ENCODE data around the gene SCNN1A.

The SCNN1A gene

DNA sequence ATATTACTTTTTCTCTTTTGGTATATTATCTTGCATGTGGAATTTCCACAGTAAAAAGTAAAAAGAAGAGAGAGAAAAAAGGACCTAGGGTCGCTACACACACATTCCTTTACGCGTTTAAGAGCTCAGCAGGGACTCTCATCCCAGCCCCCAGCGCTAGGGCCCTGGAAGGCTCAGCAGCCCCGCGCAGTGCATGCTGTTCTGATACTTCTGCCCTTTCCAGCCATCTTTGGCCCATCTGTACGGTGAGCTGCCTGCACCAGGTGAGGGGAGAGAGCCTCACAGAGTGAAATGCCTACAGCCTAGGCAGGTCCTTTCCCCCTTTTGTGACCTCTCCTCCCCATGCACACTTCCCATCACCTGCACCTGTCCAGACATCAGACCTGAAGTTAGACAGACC, 7.0 kb upstream of the SCNN1A start:
- ATAC-seq (ENCODE audit: low read depth) (no peak), DNase-seq (ENCODE audit: low spot score) (no peak)
- Histone ChIP-seq H3K4me1 (ENCODE audit: insufficient read depth, poor library complexity, severe bottlenecking) (peaks cover 29% of the 10 kb centered on the region), H3K4me3 (ENCODE audit: severe bottlenecking) (no peak overlapping the region), H3K36me3 (ENCODE audit: low read depth) (peaks cover 26% of the 10 kb centered on the region), H3K27ac (ENCODE audit: poor library complexity, severe bottlenecking) (no peak overlapping the region), H3K9me3 (ENCODE audit: severe bottlenecking) (no peaks in the 10 kb centered on the region), H3K27me3 (ENCODE audit: insufficient read depth, poor library complexity, severe bottlenecking) (no peaks in the 10 kb centered on the region)
- TF ChIP-seq, protein P1, sequence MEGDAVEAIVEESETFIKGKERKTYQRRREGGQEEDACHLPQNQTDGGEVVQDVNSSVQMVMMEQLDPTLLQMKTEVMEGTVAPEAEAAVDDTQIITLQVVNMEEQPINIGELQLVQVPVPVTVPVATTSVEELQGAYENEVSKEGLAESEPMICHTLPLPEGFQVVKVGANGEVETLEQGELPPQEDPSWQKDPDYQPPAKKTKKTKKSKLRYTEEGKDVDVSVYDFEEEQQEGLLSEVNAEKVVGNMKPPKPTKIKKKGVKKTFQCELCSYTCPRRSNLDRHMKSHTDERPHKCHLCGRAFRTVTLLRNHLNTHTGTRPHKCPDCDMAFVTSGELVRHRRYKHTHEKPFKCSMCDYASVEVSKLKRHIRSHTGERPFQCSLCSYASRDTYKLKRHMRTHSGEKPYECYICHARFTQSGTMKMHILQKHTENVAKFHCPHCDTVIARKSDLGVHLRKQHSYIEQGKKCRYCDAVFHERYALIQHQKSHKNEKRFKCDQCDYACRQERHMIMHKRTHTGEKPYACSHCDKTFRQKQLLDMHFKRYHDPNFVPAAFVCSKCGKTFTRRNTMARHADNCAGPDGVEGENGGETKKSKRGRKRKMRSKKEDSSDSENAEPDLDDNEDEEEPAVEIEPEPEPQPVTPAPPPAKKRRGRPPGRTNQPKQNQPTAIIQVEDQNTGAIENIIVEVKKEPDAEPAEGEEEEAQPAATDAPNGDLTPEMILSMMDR (IDR thresholded peaks at IDR 0.05; ENCODE audit: poor library complexity, severe bottlenecking), result no peak

DNA sequence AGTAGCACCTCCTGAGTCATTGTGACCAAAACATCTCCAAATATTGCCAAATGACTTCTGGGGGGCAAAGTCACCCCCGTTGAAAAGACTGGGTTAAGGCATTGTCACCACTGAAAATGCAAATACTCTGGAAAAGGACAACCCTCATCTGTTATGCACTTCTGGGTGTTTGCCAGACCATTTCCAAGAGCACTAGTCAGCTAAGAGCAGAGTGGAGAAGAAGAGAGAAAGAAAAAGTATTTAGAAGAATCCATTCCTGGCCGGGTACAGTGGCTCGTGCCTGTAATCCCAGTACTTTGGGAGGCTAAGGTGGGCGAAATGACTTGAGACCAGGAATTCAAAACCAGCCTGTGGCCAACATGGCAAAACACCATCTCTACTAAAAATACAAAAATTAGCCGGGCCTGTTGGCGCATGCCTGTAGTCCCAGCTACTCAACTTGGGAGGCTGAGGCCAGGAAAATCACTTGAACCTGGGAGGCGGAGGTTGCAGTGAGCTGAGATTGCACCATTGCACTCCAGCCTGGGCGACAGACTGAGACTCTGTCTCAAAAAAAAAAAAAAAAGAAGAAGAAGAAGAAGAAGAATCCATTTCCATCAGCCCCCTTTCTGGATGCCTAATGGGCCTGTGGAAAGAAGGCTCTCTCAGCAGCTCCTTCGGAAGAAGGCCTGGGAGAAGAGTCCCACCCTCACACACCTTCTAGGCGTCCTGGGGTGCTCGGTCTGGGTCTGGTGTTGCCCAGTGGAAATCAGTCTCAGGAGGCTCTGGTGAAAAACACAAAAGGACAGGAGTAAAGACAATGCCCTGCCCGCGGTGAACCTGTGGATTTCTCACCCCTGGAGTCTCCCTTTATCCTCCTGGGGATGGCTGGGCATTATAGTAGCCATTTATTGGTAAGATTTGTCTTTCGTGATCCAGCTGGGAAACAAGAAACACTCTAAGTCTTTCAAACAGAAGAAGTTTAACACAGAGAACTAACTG, 5.1 kb upstream of the SCNN1A start:
- Histone ChIP-seq H3K27me3 (ENCODE audit: insufficient read depth, poor library complexity, severe bottlenecking) (no peaks in the 10 kb centered on the region), H3K27ac (ENCODE audit: poor library complexity, severe bottlenecking) (peak overlapping the region; percentile 7), H3K4me3 (ENCODE audit: severe bottlenecking) (no peak overlapping the region), H3K9me3 (ENCODE audit: severe bottlenecking) (no peaks in the 10 kb centered on the region), H3K36me3 (ENCODE audit: low read depth) (peaks cover 10% of the 10 kb centered on the region), H3K4me1 (ENCODE audit: insufficient read depth, poor library complexity, severe bottlenecking) (peaks cover 31% of the 10 kb centered on the region)
- DNase-seq (ENCODE audit: low spot score) (no peak), ATAC-seq (ENCODE audit: low read depth) (no peak)
- TF ChIP-seq, protein P1 (IDR thresholded peaks at IDR 0.05; ENCODE audit: poor library complexity, severe bottlenecking), result no peak

DNA sequence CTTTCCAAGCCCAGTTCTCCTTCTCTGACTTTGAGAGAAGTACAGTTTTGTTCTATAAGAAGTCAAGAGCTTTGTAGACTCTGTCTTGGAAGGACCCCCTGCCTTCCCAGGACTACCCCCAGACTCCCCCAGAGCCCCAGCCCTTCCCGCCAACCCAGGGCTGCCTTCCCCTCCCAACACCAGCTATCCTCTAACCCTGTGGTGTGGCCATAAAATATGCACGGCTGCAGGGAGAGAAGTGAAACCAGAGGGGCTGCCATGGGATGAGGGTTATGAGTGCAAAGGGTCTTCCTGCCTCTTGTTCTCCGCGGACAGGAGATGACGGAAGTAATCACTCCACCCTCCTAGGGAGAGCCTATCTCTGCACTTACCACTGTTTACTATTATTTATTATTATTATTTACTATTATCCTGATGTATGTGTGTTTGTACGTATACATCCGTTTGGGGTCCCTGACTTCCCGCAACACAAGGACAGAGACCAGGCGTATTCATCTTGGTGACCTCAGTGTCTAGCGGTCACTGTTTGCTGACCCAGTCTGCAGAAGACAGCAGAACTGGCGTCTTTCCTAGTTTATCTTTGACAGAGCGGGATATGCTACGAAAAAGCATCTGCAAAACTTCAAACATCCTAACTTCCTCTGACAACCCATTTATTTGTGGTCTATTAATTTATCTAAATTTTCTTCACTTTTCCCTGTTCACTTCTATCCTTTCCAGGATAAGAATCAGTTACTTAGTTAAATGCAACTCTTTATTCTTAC, 3.5 kb upstream of the SCNN1A start:
- ATAC-seq (ENCODE audit: low read depth), result no peak
- Histone ChIP-seq H3K9me3 (ENCODE audit: severe bottlenecking) (no peaks in the 10 kb centered on the region), H3K4me3 (ENCODE audit: severe bottlenecking) (no peak overlapping the region), H3K4me1 (ENCODE audit: insufficient read depth, poor library complexity, severe bottlenecking) (peaks cover 31% of the 10 kb centered on the region), H3K27me3 (ENCODE audit: insufficient read depth, poor library complexity, severe bottlenecking) (no peaks in the 10 kb centered on the region), H3K27ac (ENCODE audit: poor library complexity, severe bottlenecking) (peak overlapping the region; percentile 100), H3K36me3 (ENCODE audit: low read depth) (peaks cover 6% of the 10 kb centered on the region)
- DNase-seq (ENCODE audit: low spot score), result no peak
- TF ChIP-seq, protein P1 (IDR thresholded peaks at IDR 0.05; ENCODE audit: poor library complexity, severe bottlenecking), result no peak

DNA sequence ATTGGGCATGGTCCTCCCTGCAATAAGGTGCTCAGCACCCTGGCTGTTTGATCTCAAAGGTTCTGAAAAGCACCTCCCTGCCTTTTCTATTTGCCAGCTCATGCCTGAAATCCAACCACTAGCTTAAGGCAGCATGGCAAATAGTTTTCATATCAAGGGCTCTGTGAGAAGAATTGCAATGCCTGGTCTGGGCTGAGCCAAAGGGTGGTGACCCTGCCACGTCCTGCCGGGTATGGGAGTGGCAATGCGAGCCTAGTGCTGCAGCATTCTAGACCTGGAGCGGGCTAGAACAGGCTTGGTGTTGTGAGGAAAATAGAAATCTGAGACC, 2.3 kb upstream of the SCNN1A start:
- Histone ChIP-seq H3K27ac (ENCODE audit: poor library complexity, severe bottlenecking) (peak overlapping the region; percentile 100), H3K27me3 (ENCODE audit: insufficient read depth, poor library complexity, severe bottlenecking) (no peaks in the 10 kb centered on the region), H3K9me3 (ENCODE audit: severe bottlenecking) (no peaks in the 10 kb centered on the region), H3K36me3 (ENCODE audit: low read depth) (peaks cover 16% of the 10 kb centered on the region), H3K4me1 (ENCODE audit: insufficient read depth, poor library complexity, severe bottlenecking) (peaks cover 26% of the 10 kb centered on the region), H3K4me3 (ENCODE audit: severe bottlenecking) (no peak overlapping the region)
- ATAC-seq (ENCODE audit: low read depth), result peak; percentile 8; the same call in 1 of the 3 replicates
- DNase-seq (ENCODE audit: low spot score), result no peak
- TF ChIP-seq, protein P1 (IDR thresholded peaks at IDR 0.05; ENCODE audit: poor library complexity, severe bottlenecking), result no peak

Data from RWPE2 (cell line).